G401.6 (cell line): Measurements from ENCODE around the gene FRMD1.

Experiments
- FAIRE-seq: peaks from 2 replicates; lab custom pipeline; 2012; peaks lifted over from hg19 to GRCh38; lab: Jason Lieb, UNC

The FRMD1 gene

GRCh38 chr6:168004023-168004422 is 75.0 kb downstream of the FRMD1 start:
- no peak for FAIRE-seq
